CD14-positive monocyte (primary cell): ENCODE measurements around the gene KDM4C. TPM values are rescaled to one million over a fixed set of nuclear protein-coding genes. Genes with fewer than 3 reads are reported as not detected.
A peak's percentile ranks its signal among the peaks of the same experiment; 100 is the strongest.

Experiments
- DNase-seq, 3 donors: peaks; one replicate each; pipeline ENCODE4 v3.0.0-alpha.2; 2011 to 2022
- H2AFZ ChIP-seq: 2 replicates; pipeline ENCODE4 v1.6.0; 2012; ENCODE audit warnings: mild to moderate bottlenecking, low read depth, low read length, inconsistent platforms; ENCODE audit not compliant: insufficient read depth, poor library complexity, severe bottlenecking
- H3K27ac ChIP-seq, 2 donors: 1 replicate in 1 of 2; 2 replicates in 1 of 2; pipeline ENCODE4 v1.5.1; 2012 to 2013; ENCODE audit warnings: low read length in 2 of 2, control low read depth in 1 of 2, inconsistent platforms in 1 of 2, low read depth in 1 of 2, mild to moderate bottlenecking in 1 of 2
- H3K27me3 ChIP-seq, 2 donors: one replicate each; pipeline versions ENCODE4 v1.6.0 to v1.6.1; 2011 to 2013; ENCODE audit warnings: low read length in 2 of 2; ENCODE audit not compliant: control insufficient read depth in 2 of 2, insufficient read depth in 2 of 2
- H3K36me3 ChIP-seq, 2 donors: replicated peaks in 1 of 2; 1 replicate in 1 of 2; 2 replicates in 1 of 2; pipeline versions ENCODE4 v1.5.1 to v1.6.1; 2012 to 2013; ENCODE audit warnings: low read length in 2 of 2, control low read depth in 1 of 2, inconsistent platforms in 1 of 2, mild to moderate bottlenecking in 1 of 2; ENCODE audit not compliant: insufficient read depth in 2 of 2, control insufficient read depth in 1 of 2
- H3K4me1 ChIP-seq, 2 donors: 1 replicate in 1 of 2; 2 replicates in 1 of 2; pipeline versions ENCODE4 v1.5.1 to v1.6.1; 2012 to 2013; ENCODE audit warnings: low read length in 2 of 2, control low read depth in 1 of 2, inconsistent platforms in 1 of 2, mild to moderate bottlenecking in 1 of 2, moderate library complexity in 1 of 2; ENCODE audit not compliant: insufficient read depth in 2 of 2, control insufficient read depth in 1 of 2
- H3K4me2 ChIP-seq: replicated peaks from 2 replicates; pipeline ENCODE3; 2012; ENCODE audit warnings: low read length, moderate library complexity, mild to moderate bottlenecking; ENCODE audit not compliant: poor library complexity, severe bottlenecking; ENCODE audit errors: extremely low read depth
- H3K4me3 ChIP-seq, 3 experiments: fragments of 200-600 bp in 1 of 3; sonication (generic) in 1 of 3; replicated peaks in 1 of 3; 1 replicate in 2 of 3; 2 replicates in 1 of 3; pipeline ENCODE4 v1.5.1; 2011 to 2013; ENCODE audit warnings: low read length in 3 of 3, mild to moderate bottlenecking in 3 of 3, control low read depth in 2 of 3, low read depth in 2 of 3, inconsistent platforms in 1 of 3, moderate library complexity in 1 of 3
- H3K79me2 ChIP-seq: 2 replicates; pipeline ENCODE4 v1.6.0; 2012; ENCODE audit warnings: mild to moderate bottlenecking, control low read depth, inconsistent platforms, low read length, moderate library complexity; ENCODE audit not compliant: insufficient read depth
- H3K9ac ChIP-seq: 2 replicates; pipeline ENCODE4 v1.6.0; 2017; ENCODE audit warnings: low read length, mild to moderate bottlenecking; ENCODE audit not compliant: insufficient read depth, poor library complexity, severe bottlenecking
- H3K9me3 ChIP-seq, 2 donors: replicated peaks in 1 of 2; 1 replicate in 1 of 2; 2 replicates in 1 of 2; pipeline versions ENCODE4 v1.5.1 to v1.6.1; 2012 to 2013; ENCODE audit warnings: low read length in 2 of 2, control low read depth in 1 of 2; ENCODE audit not compliant: control insufficient read depth in 1 of 2, insufficient read depth in 1 of 2
- H4K20me1 ChIP-seq: 2 replicates; pipeline ENCODE4 v1.6.0; 2012; ENCODE audit warnings: mild to moderate bottlenecking, low read length, control low read depth, moderate library complexity; ENCODE audit not compliant: insufficient read depth
- H3K27ac Mint-ChIP-seq, 7 donors: one replicate each; pipeline ENCODE4 v1.8.0; 2020; ENCODE audit warnings: mild to moderate bottlenecking in 7 of 7, mixed read lengths in 7 of 7, moderate library complexity in 6 of 7, inconsistent platforms in 2 of 7
- H3K27me3 Mint-ChIP-seq, 3 donors: one replicate each; pipeline ENCODE4 v1.8.0; 2021 to 2022; ENCODE audit warnings: low read depth in 3 of 3, mild to moderate bottlenecking in 3 of 3, mixed read lengths in 3 of 3, moderate library complexity in 3 of 3, inconsistent platforms in 1 of 3
- H3K36me3 Mint-ChIP-seq, 2 donors: one replicate each; pipeline ENCODE4 v1.8.0; 2020; ENCODE audit warnings: mixed read lengths in 2 of 2, inconsistent platforms in 1 of 2, mild to moderate bottlenecking in 1 of 2
- H3K4me1 Mint-ChIP-seq: one replicate; pipeline ENCODE4 v1.8.0; 2020; ENCODE audit warnings: mild to moderate bottlenecking, mixed read lengths
- H3K4me3 Mint-ChIP-seq, 2 donors: one replicate each; pipeline ENCODE4 v1.8.0; 2020; ENCODE audit warnings: mild to moderate bottlenecking in 2 of 2, mixed read lengths in 2 of 2, moderate library complexity in 1 of 2
- H3K9me3 Mint-ChIP-seq, 7 donors: one replicate each; pipeline ENCODE4 v1.8.0; 2020 to 2022; ENCODE audit warnings: mixed read lengths in 7 of 7, mild to moderate bottlenecking in 6 of 7, moderate library complexity in 6 of 7, inconsistent platforms in 2 of 7
- WGBS: methylation state at CpG from one replicate; pipeline ENCODE4 v1.1.5; 2013; ENCODE audit warnings: missing lambda C conversion rate; ENCODE audit not compliant: insufficient coverage; 5-methylcytosine and 5-hydroxymethylcytosine counted together
- intact Hi-C, 2 donors: fragments of 100-400 bp; cut with micrococcal nuclease; formaldehyde crosslinking; loops; one replicate each; pipeline versions ENCODE4 v1.15.0 to v1.15.1; 2023
- polyA plus RNA-seq, 3 donors: library from polyadenylated mRNA; depleted of rRNA in 1 of 3; unstranded in 2 of 3; stranded (reverse) in 1 of 3; fragments of 300-500 nt in 2 of 3; fragments of >200 nt in 1 of 3; fragmentation: Illumina TruSeq in 2 of 3; gene quantifications; 1 replicate in 2 of 3; 2 replicates in 1 of 3; pipeline ENCODE4 v1.2.3, GENCODE V29; 2012 to 2021
- TF ChIP-seq, protein P1 (sequence below): fragments of 200-600 bp; IDR thresholded peaks from one replicate; pipeline ENCODE4 v1.8.0; 2022; ENCODE audit warnings: antibody characterized with exemption, mild to moderate bottlenecking

The KDM4C gene
- polyA plus RNA-seq, 3 donors, result 15.2 to 36.2 (median 17.1) TPM

DNA sequence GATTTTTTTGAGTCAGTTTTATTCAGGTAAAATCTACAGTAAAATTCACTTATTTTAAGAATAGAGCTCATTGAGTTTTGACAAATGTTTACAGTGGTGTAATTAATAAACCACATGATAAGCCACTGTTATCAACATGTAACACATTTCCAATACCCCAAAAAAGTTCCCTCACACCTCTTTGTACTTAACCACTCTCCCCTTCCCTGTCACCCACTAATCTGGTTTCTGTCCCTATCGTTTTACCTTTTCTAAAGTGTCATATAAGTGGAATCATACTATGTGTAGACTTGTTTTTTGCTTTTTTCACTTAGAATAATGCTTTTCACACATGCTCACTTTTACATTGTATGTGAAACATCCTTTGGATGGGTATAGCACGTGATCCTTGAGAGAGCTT, 127.2 kb downstream of the KDM4C start:
- Histone ChIP-seq H3K27ac (no peak overlapping the region), H3K36me3 (peaks cover 0 to 26% of the 10 kb centered on the region in 2 donors), H3K4me3 (no peak overlapping the region), H3K9ac (no peak overlapping the region), H2AFZ (no peak overlapping the region), H4K20me1 (peaks cover 19% of the 10 kb centered on the region), H3K4me1 (peaks cover 16 to 18% of the 10 kb centered on the region in 2 donors), H3K4me2 (no peak overlapping the region), H3K9me3 (no peaks in the 10 kb centered on the region), H3K79me2 (no peaks in the 10 kb centered on the region), H3K27me3 (no peaks in the 10 kb centered on the region)
- Mint-ChIP-seq H3K36me3 (peaks cover 38 to 40% of the 10 kb centered on the region in 2 donors), H3K27ac (no peak overlapping the region), H3K9me3 (peaks cover 0 to 9% (median 2%) of the 10 kb centered on the region in 7 donors), H3K4me1 (peaks cover 24% of the 10 kb centered on the region), H3K4me3 (no peak overlapping the region), H3K27me3 (no peaks in the 10 kb centered on the region)
- DNase-seq, result no peak
- WGBS, result no CpG with 5 or more reads among the region's 2 CpGs
- TF ChIP-seq, protein P1, sequence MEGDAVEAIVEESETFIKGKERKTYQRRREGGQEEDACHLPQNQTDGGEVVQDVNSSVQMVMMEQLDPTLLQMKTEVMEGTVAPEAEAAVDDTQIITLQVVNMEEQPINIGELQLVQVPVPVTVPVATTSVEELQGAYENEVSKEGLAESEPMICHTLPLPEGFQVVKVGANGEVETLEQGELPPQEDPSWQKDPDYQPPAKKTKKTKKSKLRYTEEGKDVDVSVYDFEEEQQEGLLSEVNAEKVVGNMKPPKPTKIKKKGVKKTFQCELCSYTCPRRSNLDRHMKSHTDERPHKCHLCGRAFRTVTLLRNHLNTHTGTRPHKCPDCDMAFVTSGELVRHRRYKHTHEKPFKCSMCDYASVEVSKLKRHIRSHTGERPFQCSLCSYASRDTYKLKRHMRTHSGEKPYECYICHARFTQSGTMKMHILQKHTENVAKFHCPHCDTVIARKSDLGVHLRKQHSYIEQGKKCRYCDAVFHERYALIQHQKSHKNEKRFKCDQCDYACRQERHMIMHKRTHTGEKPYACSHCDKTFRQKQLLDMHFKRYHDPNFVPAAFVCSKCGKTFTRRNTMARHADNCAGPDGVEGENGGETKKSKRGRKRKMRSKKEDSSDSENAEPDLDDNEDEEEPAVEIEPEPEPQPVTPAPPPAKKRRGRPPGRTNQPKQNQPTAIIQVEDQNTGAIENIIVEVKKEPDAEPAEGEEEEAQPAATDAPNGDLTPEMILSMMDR, result no peak
- intact Hi-C loops, result no loop called here

DNA sequence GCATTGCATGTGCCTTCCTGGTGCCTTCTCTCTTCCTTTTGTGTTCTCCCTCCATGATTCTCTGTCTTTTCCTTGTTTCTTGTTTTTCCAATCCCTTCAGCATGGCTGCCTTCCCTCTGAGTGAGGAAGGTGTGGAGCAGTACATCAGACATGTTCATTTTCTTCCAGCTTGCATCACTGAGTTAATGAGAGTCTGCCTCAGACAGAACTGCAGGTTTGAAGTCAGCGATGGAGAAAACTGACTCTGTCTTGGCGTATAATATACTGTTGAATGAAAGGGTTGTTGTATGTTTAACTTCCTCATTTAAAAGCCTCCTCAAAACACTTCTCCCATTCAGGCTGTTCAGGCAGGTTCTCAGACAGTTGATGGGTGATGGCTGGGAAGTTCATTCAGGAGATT, 129.3 kb downstream of the KDM4C start:
- H3K4me3 Mint-ChIP-seq, result no peak overlapping the region

More for the DNA sequence above, 129.3 kb downstream of the KDM4C start:
- Histone ChIP-seq H3K9me3 (no peaks in the 10 kb centered on the region), H2AFZ (no peak overlapping the region), H3K36me3 (peaks cover 0 to 19% of the 10 kb centered on the region in 2 donors), H3K9ac (no peak overlapping the region), H3K79me2 (no peaks in the 10 kb centered on the region), H3K27ac (no peak overlapping the region), H4K20me1 (peaks cover 16% of the 10 kb centered on the region), H3K27me3 (no peaks in the 10 kb centered on the region), H3K4me2 (no peak overlapping the region), H3K4me3 (no peak overlapping the region), H3K4me1 (peaks cover 16 to 20% of the 10 kb centered on the region in 2 donors)
- Mint-ChIP-seq H3K9me3 (peaks cover 0 to 9% (median 2%) of the 10 kb centered on the region in 7 donors), H3K36me3 (peaks cover 34 to 39% of the 10 kb centered on the region in 2 donors), H3K4me1 (peaks cover 26% of the 10 kb centered on the region), H3K27ac (peak overlapping the region in 2 of 7 donors; percentile 24 to 25), H3K27me3 (no peaks in the 10 kb centered on the region)
- DNase-seq, result no peak
- intact Hi-C loops, result no loop called here
- WGBS, result no CpG with 5 or more reads among the region's 2 CpGs
- TF ChIP-seq, protein P1, result no peak
